Glomerular endothelial cell (primary cell): Measurements from ENCODE around the gene ASMTL. TPM values are rescaled to one million over a fixed set of nuclear protein-coding genes. Genes with fewer than 3 reads are reported as not detected.
"Not testable (repeated sequence)": the region's sequence is repeated elsewhere in the genome, so short reads cannot be mapped to it uniquely, and the experiment has no call there.

Source experiments
- DNase-seq: peaks from one replicate; pipeline ENCODE4 v3.0.0-alpha.2; 2011; ENCODE audit warnings: low read depth, low spot score; ENCODE audit errors: extremely low read depth
- total RNA-seq: library from RNA; depleted of rRNA; stranded (reverse); fragments of >200 nt; gene quantifications from 2 replicates; pipeline ENCODE4 v1.2.3, GENCODE V29; 2015

The ASMTL gene
- total RNA-seq, 1 donor from 2014 or later, result 37.2 TPM

DNA sequence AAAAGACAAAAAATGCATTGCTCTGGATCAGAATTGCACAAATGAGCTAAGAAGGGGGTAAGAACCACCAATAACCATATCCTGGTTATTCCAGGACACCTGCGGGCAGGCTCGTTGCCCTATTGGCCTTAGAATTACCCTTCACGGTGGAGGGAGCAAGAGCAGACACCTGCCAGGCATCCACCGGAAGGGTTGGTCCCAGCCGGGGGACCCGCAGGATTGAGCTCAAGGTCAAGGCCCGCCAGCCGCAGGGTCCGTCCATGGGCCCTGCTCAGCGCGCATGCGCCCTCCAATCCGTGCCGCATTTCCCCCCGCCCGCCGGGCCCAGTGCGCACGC is 61.4 kb downstream of the ASMTL start:
- no peak for DNase-seq

GRCh38 chrX:1390621-1391369 is 61.9 kb downstream of the ASMTL start:
- no peak for DNase-seq

DNA sequence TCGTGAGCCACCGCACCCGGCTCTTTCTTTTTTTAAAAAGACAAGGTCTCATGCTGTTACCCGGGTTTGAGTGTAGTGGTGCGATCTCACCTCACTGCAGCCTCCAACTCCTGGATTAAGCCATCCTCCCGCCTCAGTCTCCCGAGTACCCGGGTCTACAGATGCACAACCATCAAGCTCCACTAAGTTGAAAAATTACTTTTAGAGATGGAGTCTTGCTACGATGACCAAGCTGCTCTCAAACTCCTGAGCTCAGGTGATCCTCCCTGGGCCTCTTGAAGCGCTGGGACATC is 62.8 kb downstream of the ASMTL start:
- no peak for DNase-seq

DNA sequence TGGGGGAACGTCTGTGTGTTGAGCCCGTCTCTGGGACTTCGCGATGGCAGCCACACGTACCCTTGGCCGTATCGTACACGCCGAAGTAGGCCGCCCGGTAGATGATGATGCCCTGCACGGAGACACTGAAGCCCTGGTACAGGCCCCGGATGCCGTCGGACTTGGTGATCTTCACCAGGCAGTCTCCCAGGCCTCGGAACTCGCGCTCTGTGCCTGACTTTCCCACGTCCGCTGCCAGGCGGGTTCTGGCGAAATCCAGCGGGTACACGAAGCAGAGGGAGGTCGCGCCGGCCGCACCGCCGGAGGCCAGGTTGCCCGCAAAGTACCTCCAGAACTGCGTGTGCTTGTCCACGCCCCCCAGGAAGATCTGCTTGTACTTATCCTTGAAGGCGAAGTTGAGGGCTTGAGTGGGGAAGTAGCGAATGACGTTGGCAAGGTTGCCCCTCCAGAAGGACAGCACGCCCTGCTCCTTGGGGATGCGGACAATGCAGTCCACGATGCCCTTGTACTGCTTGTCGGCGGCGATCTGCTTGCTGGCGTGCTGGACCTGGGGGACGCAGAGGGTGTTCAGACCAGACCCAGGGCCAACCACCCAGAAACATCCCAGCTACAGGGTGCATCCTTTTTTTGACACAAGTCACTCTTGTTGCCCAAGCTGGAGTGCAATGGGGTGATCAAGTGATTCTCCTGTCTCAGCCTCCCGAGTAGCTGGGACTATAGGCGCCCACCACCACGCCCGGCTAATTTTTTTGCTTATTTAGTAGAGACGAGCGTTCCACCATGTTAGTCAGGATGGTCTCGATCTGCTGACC is 63.3 kb downstream of the ASMTL start:
- no peak for DNase-seq

GRCh38 chrX:1388651-1389050 is 64.1 kb downstream of the ASMTL start:
- DNase-seq, result no peak

DNA sequence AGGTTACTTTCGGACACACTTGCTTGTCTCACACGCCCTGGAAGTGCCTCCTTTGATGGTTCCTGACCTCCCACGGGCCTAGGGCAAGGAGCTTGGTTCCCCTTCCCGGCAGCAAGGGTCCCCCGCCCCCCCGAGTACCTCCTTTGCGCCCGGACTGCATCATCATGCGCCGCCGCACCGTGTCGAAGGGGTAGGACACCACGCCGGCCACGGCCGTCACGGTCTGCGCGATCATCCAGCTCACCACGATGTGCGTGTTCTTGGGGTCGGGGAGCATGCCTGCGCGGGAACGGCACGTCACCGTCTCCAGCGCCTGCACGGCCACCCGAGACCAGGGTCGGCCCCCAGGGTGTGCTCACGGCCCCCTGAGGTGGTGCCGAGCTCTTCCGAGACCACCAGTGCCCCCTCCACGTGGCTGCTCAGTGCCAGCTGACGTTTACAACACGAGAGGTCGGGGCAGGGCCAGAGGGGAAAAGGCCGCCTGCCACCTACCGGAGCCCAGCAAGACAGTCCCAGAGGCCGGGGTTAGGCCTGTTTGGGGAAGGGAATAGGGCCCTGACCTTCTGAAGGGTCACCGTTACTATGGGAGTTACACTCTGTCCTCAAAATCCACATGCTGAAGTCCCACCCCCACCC is 65.5 kb downstream of the ASMTL start:
- DNase-seq, result no peak

- DNase-seq, result no peak
Measured at GRCh38 chrX:1386338-1387127, 66.2 kb downstream of the ASMTL start.

DNA sequence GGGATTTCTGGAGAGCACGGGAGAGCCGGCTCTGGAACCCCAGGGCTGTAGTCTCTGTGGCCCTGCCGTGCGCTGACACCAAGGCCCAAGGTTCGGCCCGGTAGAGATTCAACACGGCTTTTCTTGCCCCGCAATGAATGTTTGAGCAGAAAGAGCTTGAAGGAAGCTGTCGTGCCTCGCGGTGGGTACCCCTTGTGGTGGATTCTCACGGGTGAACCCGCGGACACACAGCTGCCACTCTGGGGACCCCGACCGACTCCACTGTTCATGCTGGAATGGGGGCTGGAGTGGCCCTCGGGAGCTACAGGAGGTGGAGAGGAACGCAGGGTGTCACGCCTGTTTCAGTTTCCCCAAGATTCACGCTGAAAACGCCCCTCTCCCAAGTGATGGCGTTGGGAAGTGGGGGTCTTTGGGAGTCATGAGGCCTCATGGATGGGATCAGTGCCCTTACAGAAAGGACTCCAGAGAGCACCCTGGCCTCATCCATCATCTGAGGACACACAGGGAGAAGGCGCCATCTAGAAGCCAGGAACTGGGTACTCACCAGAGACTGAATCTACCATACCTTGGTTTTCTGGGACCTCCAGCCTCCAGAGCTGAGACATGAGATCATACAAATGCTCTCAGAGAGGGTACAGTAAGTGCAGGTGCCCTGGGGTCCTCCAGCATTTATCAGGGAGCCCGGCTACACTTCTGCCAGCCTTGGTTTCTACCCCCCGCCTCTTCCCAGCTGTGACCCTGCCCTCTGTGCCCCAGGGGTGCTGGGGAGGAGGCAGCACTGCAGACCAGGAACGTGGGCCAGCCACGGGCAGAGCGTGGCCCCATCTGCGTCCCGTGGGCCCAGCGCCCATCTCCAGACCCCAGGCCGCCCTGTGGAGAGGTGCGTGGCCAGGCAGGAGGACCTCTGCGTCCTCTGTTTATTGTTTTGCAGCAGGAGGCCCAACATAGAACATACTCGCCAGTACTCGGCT is 67.2 kb downstream of the ASMTL start:
- no peak for DNase-seq

DNA sequence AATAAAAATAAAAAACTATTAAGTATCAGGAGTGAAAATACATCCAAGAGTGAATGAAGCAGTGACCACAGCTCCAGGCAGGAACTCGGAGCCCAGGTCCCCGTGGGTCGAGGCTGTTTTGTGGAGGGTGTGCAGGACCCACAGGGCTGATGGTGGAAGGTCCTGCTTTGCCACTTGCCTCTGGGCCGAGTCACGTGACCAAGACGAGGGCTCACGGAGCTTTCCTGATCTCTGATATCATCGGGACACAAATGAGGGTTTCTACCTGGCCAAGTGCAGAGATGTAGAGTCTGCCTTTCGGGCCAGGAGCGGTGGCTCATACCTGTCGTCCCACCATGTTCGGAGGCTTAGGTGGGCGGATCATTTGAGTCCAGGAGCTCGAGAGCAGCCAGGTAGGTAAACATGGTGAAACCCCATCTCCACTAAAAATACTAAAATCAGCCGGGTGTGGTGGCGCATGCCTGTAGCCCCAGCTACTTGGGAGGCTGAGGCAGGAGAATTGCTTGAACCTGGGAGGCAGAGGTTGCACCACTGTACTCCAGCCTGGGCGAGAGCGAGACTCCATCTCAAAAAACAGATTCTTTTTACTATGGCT is 68.0 kb downstream of the ASMTL start:
- no peak for DNase-seq

GRCh38 chrX:1380672-1381233 is 72.0 kb downstream of the ASMTL start:
- DNase-seq, result no peak

- DNase-seq, result no peak
Measured at GRCh38 chrX:1378306-1378759, 74.4 kb downstream of the ASMTL start.

GRCh38 chrX:1368385-1368698 is 84.4 kb downstream of the ASMTL start:
- DNase-seq, result no peak

DNA sequence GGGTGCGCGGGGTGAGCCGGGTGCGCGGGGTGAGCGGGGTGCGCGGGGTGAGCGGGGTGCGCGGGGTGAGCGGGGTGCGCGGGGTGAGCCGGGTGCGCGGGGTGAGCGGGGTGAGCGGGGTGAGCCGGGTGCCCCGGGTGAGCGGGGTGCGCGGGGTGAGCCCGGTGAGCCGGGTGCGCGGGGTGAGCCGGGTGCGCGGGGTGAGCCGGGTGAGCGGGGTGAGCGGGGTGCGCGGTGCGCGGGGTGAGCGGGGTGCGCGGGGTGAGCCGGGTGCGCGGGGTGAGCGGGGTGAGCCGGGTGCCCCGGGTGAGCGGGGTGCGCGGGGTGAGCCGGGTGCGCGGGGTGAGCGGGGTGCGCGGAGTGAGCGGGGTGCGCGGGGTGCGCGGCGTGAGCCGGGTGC is 86.3 kb downstream of the ASMTL start:
- DNase-seq, result not testable (repeated sequence)

DNA sequence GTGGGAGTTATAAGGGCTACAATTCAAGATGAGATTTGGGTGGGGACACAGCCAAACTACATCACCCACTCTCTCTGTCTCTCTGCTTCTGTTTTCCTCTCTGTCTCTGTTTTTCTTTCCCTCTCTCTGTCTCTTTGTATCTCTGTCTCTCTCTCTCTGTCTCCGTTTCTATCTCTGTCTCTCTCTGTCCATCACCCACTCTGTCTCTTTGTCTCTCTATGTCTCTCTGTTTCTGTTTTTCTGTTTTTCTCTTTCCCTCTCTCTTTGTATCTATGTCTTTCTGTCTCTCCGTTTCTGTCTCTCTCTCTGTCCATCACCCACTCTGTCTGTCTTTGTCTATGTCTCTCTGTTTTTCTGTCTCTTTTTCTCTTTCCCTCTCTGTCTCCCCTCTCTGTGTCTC is 90.8 kb downstream of the ASMTL start:
- DNase-seq, result no peak

DNA sequence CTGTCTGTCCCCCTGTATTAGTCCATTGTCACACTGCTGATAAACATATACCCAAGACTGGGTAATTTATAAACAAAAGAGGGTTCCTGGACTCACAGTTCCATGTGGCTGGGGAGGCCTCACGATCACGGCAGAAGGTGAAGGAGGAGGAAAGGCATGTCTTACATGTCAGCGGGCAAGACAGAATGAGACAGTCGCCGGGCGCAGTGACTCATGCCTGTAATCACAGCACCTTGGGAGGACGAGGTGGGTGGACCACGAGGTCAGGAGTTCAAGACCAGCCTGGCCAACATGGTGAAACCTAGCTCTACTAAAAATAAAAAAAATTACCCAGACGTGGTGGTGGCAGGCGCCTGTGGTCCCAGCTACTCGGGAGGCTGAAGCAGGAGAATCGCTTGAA is 91.4 kb downstream of the ASMTL start:
- DNase-seq, result no peak

DNA sequence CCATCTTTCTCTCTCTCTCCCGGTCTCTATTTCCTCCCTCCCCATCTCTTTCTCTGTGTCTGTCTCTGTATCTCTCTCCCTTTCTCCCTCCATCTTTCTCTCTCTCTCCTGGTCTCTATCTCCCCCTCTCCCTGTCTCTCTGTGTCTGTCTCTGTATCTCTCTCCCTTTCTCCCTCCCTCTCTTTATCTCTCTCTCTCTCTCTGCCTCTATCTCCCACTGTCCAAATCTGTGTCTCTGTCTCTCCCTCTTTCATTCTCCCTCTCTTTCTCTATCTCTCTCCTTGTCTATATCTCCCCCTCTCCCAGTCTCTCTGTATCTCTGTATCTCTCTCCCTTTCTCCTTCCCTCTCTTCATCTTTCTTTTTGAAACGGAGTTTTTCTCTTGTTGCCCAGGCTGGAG is 92.5 kb downstream of the ASMTL start:
- DNase-seq, result no peak

- no peak for DNase-seq
Measured at GRCh38 chrX:1359477-1359873, 93.2 kb downstream of the ASMTL start.

- no peak for DNase-seq
Measured at GRCh38 chrX:1358793-1359476, 93.8 kb downstream of the ASMTL start.

GRCh38 chrX:1357993-1358392 is 94.7 kb downstream of the ASMTL start:
- no peak for DNase-seq
